HG03108 (cell line): ENCODE data around the gene WNT2.

Source experiments
- ATAC-seq: cut with Tn5 transposase; IDR thresholded peaks from one replicate; pipeline ENCODE4 v1.9.1; 2021; ENCODE audit warnings: moderate library complexity; ENCODE audit not compliant: unreplicated experiment

Gene WNT2

GRCh38 chr7:117322741-117323304 lies at the start of gene WNT2:
Gene WNT2 (minus strand): TSS chr7:117323058. CDS start chr7:117322989, 69 bp downstream.
- no peak for ATAC-seq

- no peak for ATAC-seq
Observed at GRCh38 chr7:117372073-117372472, 49.2 kb upstream of the WNT2 start.

- no peak for ATAC-seq
Observed at GRCh38 chr7:117364339-117365080, 41.7 kb upstream of the WNT2 start.

GRCh38 chr7:117362294-117362888 lies 39.5 kb upstream of the WNT2 start:
- no peak for ATAC-seq

- ATAC-seq = no peak
Observed at GRCh38 chr7:117350027-117350426, 27.2 kb upstream of the WNT2 start.

- ATAC-seq = no peak
Observed at GRCh38 chr7:117349570-117349969, 26.7 kb upstream of the WNT2 start.

- ATAC-seq = no peak
Observed at GRCh38 chr7:117347962-117348672, 25.3 kb upstream of the WNT2 start.

GRCh38 chr7:117347480-117347879 lies 24.6 kb upstream of the WNT2 start:
- ATAC-seq = no peak

GRCh38 chr7:117346161-117346560 lies 23.3 kb upstream of the WNT2 start:
- ATAC-seq = no peak

GRCh38 chr7:117338020-117338419 lies 15.2 kb upstream of the WNT2 start:
- ATAC-seq = no peak

GRCh38 chr7:117333168-117333567 lies 10.3 kb upstream of the WNT2 start:
- ATAC-seq = no peak

- ATAC-seq = no peak
Observed at GRCh38 chr7:117332031-117332430, 9.2 kb upstream of the WNT2 start.

GRCh38 chr7:117325836-117326235 lies 3.0 kb upstream of the WNT2 start:
- no peak for ATAC-seq

GRCh38 chr7:117324960-117325359 lies 2.1 kb upstream of the WNT2 start:
- no peak for ATAC-seq

GRCh38 chr7:117323851-117324711 lies 1.2 kb upstream of the WNT2 start:
- no peak for ATAC-seq

- no peak for ATAC-seq
Observed at GRCh38 chr7:117323305-117323850, 520 bp upstream of the WNT2 start.

GRCh38 chr7:117320523-117320922 lies 2.3 kb downstream of the WNT2 start:
- ATAC-seq = no peak

- no peak for ATAC-seq
Observed at GRCh38 chr7:117319181-117319580, 3.7 kb downstream of the WNT2 start.

GRCh38 chr7:117313582-117313981 lies 9.3 kb downstream of the WNT2 start:
- ATAC-seq = no peak
